GM10248 (cell line): Measurements from ENCODE around the gene TMEM51.

Source experiments
- CTCF ChIA-PET: fragments of 300-600 bp; sonication (Branson Sonifier 250); formaldehyde crosslinking; extraction: SDS; loops from one replicate; lab custom pipeline; 2021; ENCODE audit warnings: antibody characterized with exemption; lab: Yijun Ruan, JAX
- POLR2A ChIA-PET: fragments of 350-650 bp; sonication (Branson Sonifier 250); formaldehyde crosslinking; extraction: SDS; loops from one replicate; lab custom pipeline; 2020; ENCODE audit warnings: antibody characterized with exemption; lab: Yijun Ruan, JAX
- DNase-seq: peaks from one replicate; pipeline ENCODE4 v3.0.0; 2012; ENCODE audit errors: extremely low spot score
- TF ChIP-seq, protein P1 (sequence below): IDR thresholded peaks from 2 replicates; pipeline ENCODE4 v1.5.1; 2012; ENCODE audit warnings: mild to moderate bottlenecking, low read depth; ENCODE audit errors: extremely low read depth, missing control alignments, control extremely low read depth

Gene TMEM51

DNA sequence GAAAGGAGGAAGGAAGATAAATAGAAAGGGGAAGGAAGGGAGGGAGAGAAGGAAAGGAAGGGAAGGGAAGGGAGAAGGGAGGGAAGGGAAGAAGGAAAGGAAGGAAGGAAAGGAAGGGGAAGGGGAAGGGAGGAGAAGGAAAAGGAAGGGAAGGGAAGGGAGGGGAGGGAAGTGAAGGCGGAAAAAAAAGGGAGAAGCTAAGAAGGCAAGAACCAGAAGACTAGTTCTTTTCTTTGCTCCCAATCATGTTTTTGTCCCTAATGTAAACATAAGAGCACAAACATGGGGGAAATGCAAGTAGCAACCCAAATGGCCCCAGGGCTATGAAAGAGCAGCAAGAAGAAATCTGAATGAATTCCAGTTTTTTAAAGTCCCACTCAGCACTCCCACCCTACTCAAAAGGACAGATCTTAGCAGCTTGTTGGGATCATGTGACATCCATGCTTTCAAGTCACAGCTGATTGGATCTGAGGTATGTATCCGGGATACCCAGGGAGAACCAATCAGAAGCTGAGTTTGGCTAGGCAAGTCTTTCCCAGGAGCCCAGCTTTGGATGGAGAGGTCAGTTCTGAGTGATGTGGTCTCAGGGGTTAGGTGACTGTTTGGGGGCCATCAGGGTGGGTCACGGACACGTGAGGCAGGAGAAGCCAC is 69.2 kb downstream of the TMEM51 start:
- ChIA-PET CTCF (no interaction called here), POLR2A (no interaction called here)
- TF ChIP-seq, protein P1, sequence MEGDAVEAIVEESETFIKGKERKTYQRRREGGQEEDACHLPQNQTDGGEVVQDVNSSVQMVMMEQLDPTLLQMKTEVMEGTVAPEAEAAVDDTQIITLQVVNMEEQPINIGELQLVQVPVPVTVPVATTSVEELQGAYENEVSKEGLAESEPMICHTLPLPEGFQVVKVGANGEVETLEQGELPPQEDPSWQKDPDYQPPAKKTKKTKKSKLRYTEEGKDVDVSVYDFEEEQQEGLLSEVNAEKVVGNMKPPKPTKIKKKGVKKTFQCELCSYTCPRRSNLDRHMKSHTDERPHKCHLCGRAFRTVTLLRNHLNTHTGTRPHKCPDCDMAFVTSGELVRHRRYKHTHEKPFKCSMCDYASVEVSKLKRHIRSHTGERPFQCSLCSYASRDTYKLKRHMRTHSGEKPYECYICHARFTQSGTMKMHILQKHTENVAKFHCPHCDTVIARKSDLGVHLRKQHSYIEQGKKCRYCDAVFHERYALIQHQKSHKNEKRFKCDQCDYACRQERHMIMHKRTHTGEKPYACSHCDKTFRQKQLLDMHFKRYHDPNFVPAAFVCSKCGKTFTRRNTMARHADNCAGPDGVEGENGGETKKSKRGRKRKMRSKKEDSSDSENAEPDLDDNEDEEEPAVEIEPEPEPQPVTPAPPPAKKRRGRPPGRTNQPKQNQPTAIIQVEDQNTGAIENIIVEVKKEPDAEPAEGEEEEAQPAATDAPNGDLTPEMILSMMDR: no peak
- DNase-seq: no peak

DNA sequence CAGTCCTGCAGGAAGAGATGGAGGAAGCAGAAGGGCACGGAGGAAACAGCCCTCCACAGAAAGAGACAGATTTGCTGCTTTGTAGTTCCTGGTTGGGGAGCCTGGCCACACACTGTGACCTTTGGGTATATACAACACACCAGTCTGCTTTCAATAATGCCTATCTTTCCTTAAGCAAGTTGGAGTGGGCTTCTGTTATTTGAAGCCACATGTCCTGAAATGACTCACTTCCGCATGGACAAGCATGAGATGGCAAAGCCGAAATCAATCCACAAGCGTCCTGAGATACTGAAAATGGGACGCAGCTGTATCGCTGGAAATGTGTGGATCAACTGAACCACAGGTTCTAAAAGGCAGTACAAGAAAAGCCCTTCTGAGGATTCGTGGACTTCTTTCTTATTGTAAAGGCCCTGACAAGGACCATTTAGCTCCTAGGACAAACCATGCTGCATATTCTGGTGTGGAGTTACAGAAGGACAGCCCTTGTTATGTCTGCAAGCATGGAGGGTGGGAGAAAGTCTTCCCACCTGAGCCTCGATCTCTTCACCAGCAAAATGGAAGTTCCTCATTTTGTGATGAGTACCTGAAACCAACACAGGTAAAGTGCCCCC is 70.8 kb downstream of the TMEM51 start:
- POLR2A ChIA-PET: no interaction called here

DNA sequence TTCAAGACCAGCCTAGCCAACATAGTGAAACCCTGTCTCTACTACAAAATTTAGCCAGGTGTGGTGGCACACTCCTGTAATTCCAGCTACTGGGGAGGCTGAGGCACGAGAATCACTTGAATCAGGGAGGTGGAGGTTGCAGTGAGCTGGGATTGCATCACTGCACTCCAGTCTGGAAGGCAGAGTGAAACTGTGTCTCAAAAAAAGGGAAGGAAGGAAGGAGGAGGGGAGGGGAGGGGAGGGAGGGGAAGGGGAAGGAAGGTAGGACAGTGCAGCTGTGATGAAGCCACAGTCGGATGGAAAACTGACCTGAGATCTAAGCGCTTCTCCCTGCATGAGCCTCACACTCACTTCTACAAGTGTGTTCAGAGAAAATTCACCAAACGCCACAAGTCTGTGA is 71.4 kb downstream of the TMEM51 start:
- POLR2A ChIA-PET: no interaction called here
- CTCF ChIA-PET: interaction anchor here (0.7 kb wide), 1 partner anchor 10 kb away, joined by 3 read pairs; no protein-coding TSS in a partner anchor
- DNase-seq: no peak
- TF ChIP-seq, protein P1: no peak

More for the DNA sequence above, 70.8 kb downstream of the TMEM51 start:
- TF ChIP-seq, protein P1: no peak
- CTCF ChIA-PET: no interaction called here
- DNase-seq: no peak

DNA sequence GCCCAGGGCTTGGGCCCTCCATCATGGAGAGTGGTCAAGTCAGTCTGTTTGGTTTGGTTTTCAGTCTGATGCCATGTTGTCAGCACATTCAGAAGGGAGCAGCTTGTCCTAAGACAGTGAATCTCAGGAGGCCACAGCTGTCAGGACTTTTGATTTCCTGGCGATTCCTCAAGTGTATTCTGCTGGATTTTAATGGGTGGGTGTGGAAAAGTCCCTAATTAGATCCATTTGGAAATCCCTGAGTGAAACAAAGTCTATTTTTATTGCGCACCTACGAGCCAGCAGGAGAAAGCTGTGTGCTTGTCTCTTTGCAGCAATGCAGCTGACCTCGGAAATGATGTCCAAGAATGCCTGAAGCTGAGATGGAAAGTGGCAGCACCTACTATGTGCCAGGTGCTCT is 71.9 kb downstream of the TMEM51 start:
- ChIA-PET POLR2A (no interaction called here), CTCF (interaction anchor here (0.7 to 0.9 kb wide), 2 partner anchors 9 to 36 kb away, joined by 3 read pairs; no protein-coding TSS in a partner anchor)
- TF ChIP-seq, protein P1: no peak
- DNase-seq: no peak

DNA sequence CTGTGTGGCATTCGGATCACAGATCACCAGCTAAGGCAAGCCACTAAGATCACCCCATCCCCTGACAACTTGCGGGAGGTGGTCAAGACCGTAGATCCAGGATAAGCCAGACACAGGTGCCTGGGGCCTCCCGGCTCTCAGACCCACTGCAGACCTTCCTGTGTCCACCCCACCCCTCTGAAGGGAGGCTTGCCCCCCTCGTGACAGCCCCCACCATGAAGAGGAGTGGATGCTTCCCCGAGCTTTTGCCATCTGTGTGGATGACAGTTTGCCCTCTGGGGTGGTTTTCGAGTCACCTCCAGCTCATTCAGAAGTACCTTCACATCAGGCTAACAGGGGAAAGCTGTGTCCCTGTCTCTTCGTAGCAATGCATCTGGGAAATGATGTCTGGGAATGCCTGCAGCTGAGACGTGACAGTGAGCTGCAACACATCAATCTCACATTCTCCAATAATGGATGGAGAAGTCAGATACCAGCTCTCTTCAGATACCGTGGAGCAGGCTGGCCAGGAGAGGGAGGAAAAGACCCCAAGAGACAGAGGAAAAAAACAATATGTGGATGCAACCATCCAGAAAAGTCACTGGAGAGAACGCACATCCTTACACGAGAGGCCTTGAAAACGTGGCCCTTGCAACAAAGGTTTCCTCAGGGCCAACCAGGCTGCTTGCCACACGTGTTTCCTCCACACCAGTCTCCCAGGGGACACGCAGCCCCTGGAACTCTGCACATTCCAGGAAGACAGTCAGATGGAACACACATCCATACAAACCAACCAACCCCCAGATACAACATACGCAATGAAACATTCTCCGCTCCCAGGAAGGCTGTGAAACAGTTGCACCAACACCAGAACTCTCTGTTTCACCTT is 73.1 kb downstream of the TMEM51 start:
- ChIA-PET CTCF (no interaction called here), POLR2A (no interaction called here)
- no peak for DNase-seq
- TF ChIP-seq, protein P1: no peak

DNA sequence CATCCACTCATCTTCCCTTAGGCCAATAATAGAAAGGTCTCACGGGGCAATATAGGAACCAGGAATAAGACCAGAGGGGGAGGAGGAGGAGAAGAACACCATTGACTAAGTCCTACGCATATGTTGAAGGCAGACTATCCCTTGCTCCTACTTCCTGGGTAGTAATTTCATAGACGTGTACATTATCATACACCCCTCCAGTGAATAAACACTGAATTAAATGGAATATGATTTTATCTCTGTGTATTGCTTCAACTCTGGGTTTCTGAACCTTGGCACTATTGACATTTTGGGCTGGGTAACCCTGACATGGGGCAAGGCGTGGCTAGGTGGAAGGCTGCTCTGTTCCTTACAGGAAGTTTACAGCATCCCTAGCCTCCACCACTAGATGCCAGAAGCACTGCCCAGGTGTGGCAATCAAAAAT is 76.2 kb downstream of the TMEM51 start:
- ChIA-PET POLR2A (no interaction called here), CTCF (no interaction called here)
- TF ChIP-seq, protein P1: no peak
- DNase-seq: no peak
